Skeletal muscle satellite cell (primary cell): ENCODE results near the gene ZBTB24.
A peak's percentile ranks its signal among the peaks of the same experiment; 100 is the strongest.

Source experiments
- H3K27me3 ChIP-seq: 2 replicates; pipeline ENCODE4 v1.7.0; 2013; ENCODE audit warnings: low read length; ENCODE audit not compliant: control insufficient read depth, insufficient read depth
- H3K36me3 ChIP-seq: 2 replicates; pipeline ENCODE4 v1.7.0; 2013; ENCODE audit warnings: mild to moderate bottlenecking, control low read depth, low read length; ENCODE audit not compliant: insufficient read depth
- H3K4me1 ChIP-seq: 2 replicates; pipeline ENCODE4 v1.7.0; 2013; ENCODE audit warnings: low read length; ENCODE audit not compliant: control insufficient read depth, insufficient read depth
- H3K4me2 ChIP-seq: 2 replicates; pipeline ENCODE4 v1.7.0; 2013; ENCODE audit warnings: mild to moderate bottlenecking, low read length
- H3K4me3 ChIP-seq: 2 replicates; pipeline ENCODE4 v1.7.0; 2013; ENCODE audit warnings: low read length
- H3K9ac ChIP-seq: 2 replicates; pipeline ENCODE4 v1.7.0; 2013; ENCODE audit warnings: mild to moderate bottlenecking, low read depth, low read length, moderate library complexity
- H3K9me3 ChIP-seq: replicated peaks from 2 replicates; pipeline ENCODE4 v1.7.0; 2013; ENCODE audit warnings: mild to moderate bottlenecking, control low read depth, low read length

ZBTB24 gene

GRCh38 chr6:109454496-109455436 is 28.3 kb downstream of the ZBTB24 start:
- Histone ChIP-seq H3K9ac (peak overlapping the region; percentile 89), H3K4me3 (peak overlapping the region; percentile 95), H3K27me3 (no peaks in the 10 kb centered on the region), H3K36me3 (peaks cover 36% of the 10 kb centered on the region), H3K9me3 (no peaks in the 10 kb centered on the region), H3K4me1 (peaks cover 39% of the 10 kb centered on the region), H3K4me2 (peak overlapping the region; percentile 92)

GRCh38 chr6:109453594-109454495 is 29.2 kb downstream of the ZBTB24 start:
- H3K9ac ChIP-seq: peak overlapping the region; percentile 89
- H3K9me3 ChIP-seq: no peaks in the 10 kb centered on the region
- H3K4me3 ChIP-seq: peak overlapping the region; percentile 95
- peak overlapping the region; percentile 92 for H3K4me2 ChIP-seq
- H3K27me3 ChIP-seq: no peaks in the 10 kb centered on the region
- peaks cover 46% of the 10 kb centered on the region for H3K36me3 ChIP-seq
- peaks cover 37% of the 10 kb centered on the region for H3K4me1 ChIP-seq

DNA sequence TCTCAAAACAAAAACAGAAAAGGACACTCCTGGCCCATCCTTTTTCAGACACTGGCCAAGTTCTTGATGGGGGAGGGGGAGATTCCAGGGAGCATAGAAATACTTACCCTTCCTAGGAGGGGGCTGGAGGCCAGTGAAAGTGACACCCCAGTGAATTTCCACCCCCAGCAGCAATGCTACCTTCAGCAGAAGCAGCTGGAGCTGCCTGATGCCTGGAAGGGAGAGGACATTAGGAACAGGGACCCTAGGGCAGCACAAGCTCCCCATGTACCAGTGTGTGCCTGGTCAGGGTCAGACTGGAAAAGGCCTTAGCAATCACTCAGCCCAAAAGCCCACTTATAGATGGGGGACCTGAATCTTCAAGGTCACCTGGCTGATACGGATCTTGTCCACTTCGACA is 29.9 kb downstream of the ZBTB24 start:
- Histone ChIP-seq H3K9ac (no peak overlapping the region), H3K4me2 (peak overlapping the region; percentile 92), H3K4me3 (peak overlapping the region; percentile 95), H3K4me1 (peaks cover 33% of the 10 kb centered on the region), H3K27me3 (no peaks in the 10 kb centered on the region), H3K9me3 (no peaks in the 10 kb centered on the region), H3K36me3 (peaks cover 52% of the 10 kb centered on the region)

DNA sequence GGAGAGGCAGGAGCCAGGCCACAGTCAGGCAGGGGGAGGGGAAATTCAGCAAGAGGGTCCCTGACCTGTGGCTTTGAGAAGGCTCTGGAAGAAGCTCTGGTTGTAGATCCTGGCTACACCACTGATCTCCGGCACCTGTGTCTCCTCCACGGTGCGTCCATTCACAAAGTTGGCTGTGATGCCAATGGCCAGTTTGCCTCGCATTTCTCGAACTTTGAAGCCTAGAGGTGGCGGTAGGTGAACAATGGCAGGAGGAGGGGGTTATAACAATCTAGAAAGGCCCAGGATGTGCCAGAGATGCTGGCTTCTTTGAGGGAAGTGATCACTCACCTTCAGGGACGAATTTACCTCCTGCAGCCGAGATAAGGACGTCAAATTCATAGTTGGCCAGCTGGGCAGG is 30.8 kb downstream of the ZBTB24 start:
- peaks cover 25% of the 10 kb centered on the region for H3K4me1 ChIP-seq
- peaks cover 57% of the 10 kb centered on the region for H3K36me3 ChIP-seq
- H3K4me3 ChIP-seq: no peak overlapping the region

GRCh38 chr6:109451376-109451775 is 31.6 kb downstream of the ZBTB24 start:
- Histone ChIP-seq H3K36me3 (peaks cover 65% of the 10 kb centered on the region), H3K4me2 (no peak overlapping the region), H3K4me3 (no peak overlapping the region), H3K4me1 (peaks cover 17% of the 10 kb centered on the region), H3K9ac (no peak overlapping the region), H3K27me3 (no peaks in the 10 kb centered on the region), H3K9me3 (no peaks in the 10 kb centered on the region)

More for the DNA sequence above, 30.8 kb downstream of the ZBTB24 start:
- H3K9me3 ChIP-seq: no peaks in the 10 kb centered on the region
- H3K9ac ChIP-seq: no peak overlapping the region
- no peak overlapping the region for H3K4me2 ChIP-seq
- H3K27me3 ChIP-seq: no peaks in the 10 kb centered on the region

DNA sequence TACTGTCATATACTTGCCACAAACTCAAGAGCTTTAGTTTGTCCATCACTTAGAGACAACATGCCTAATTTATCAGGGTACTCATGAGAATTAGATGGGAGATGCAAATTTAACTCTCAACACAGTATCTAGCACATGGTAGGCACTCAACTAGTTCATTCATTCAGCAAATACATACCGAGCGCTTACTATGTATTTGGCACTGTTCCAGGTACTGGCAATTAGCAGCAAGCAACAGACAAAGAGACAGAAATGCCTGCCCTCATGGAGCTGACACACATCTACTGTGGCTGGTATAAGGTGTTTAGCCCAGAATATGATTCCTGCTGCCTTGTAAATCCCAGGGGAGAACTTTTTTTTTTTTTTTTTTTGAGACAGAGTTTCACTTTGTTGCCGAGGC is 32.2 kb downstream of the ZBTB24 start:
- Histone ChIP-seq H3K4me1 (peaks cover 17% of the 10 kb centered on the region), H3K36me3 (peaks cover 71% of the 10 kb centered on the region), H3K4me3 (no peak overlapping the region), H3K4me2 (no peak overlapping the region), H3K9me3 (no peaks in the 10 kb centered on the region), H3K9ac (no peak overlapping the region), H3K27me3 (no peaks in the 10 kb centered on the region)

DNA sequence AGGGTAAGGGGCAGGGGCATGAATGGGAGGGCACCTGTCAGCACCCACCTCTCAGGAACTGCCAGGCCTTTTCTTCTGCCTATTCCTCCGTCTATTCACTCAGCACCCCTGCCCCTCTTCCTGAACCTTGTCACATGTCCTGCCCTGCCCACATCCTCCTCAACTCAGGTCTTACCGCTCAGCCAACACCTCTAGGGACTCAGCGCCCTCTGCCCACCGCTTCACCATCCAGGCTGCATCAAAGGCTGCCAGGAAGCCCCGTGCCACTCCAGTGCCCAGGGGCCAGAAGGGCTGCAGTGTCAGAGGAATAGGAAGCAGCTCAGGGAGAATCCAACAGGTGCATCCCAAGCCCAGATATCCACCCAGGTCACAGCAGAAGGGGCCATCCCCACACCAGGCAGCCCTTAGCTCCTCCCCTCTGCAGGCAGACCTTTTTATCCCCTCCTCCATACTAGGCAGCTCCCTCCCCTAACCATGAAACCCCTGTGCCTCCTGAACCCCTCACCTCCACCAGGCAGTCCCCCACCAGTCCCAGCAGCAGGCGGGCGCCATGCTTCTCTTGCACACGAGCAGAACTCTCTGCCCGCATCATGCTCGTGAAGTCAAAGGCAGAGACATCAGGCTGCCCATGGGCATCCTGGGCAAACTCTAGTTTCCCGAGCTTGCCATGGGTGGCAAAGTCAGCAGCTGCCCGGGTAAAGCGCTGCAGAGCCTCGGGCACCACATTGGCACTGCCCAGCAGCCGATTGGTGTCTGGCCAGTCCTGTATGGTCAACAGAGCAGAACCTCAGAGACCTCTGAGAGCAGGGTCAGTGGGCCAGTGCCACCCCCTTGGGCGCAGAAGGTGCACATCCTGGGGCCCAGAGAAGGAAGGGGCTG is 33.0 kb downstream of the ZBTB24 start:
- Histone ChIP-seq H3K27me3 (no peaks in the 10 kb centered on the region), H3K36me3 (peaks cover 78% of the 10 kb centered on the region), H3K9me3 (no peaks in the 10 kb centered on the region), H3K4me1 (peaks cover 17% of the 10 kb centered on the region), H3K4me3 (no peak overlapping the region), H3K9ac (no peak overlapping the region), H3K4me2 (no peak overlapping the region)

- no peak overlapping the region for H3K9ac ChIP-seq
- no peaks in the 10 kb centered on the region for H3K9me3 ChIP-seq
- H3K4me2 ChIP-seq: no peak overlapping the region
- no peaks in the 10 kb centered on the region for H3K27me3 ChIP-seq
- H3K4me1 ChIP-seq: peaks cover 12% of the 10 kb centered on the region
- H3K4me3 ChIP-seq: no peak overlapping the region
- H3K36me3 ChIP-seq: peaks cover 86% of the 10 kb centered on the region
These were observed 33.8 kb downstream of the ZBTB24 start for GRCh38 chr6:109449064-109449794.

DNA sequence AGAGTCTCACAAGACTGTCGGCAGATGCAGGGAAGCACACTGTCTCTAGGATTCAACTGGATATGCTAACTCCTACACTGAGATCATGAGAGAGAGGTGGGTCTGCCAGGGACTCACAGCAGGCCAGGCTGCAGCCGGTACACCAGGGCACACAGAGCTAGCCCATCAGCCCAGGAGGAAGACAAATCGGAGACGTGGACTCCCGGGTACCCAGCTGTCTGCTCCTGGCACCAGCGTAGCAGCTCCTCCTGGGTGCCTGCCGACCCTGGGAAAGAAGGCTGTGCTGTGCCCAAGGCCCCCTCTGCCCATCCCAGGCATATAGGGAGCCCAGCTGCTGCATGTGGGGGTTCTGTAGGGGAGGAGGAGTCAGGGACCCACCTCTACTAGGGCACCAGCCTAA is 34.4 kb downstream of the ZBTB24 start:
- H3K4me3 ChIP-seq: no peak overlapping the region
- peaks cover 6% of the 10 kb centered on the region for H3K4me1 ChIP-seq
- H3K4me2 ChIP-seq: no peak overlapping the region
- H3K36me3 ChIP-seq: peaks cover 89% of the 10 kb centered on the region
- no peaks in the 10 kb centered on the region for H3K9me3 ChIP-seq
- H3K9ac ChIP-seq: no peak overlapping the region
- H3K27me3 ChIP-seq: no peaks in the 10 kb centered on the region

GRCh38 chr6:109447878-109448555 is 35.0 kb downstream of the ZBTB24 start:
- peaks cover 89% of the 10 kb centered on the region for H3K36me3 ChIP-seq
- H3K9ac ChIP-seq: no peak overlapping the region

More at GRCh38 chr6:109447878-109448555, 35.0 kb downstream of the ZBTB24 start:
- H3K4me2 ChIP-seq: no peak overlapping the region
- no peaks in the 10 kb centered on the region for H3K27me3 ChIP-seq
- no peaks in the 10 kb centered on the region for H3K4me1 ChIP-seq
- H3K4me3 ChIP-seq: no peak overlapping the region
- no peaks in the 10 kb centered on the region for H3K9me3 ChIP-seq
